Measurements from ENCODE around the gene WT1. TPM values are rescaled to one million over a fixed set of nuclear protein-coding genes. Genes with fewer than 3 reads are reported as not detected.

Gene WT1
- total RNA-seq, 4 donors from 2014 or later: 0.33 to 0.40 TPM; not detected in 2

DNA sequence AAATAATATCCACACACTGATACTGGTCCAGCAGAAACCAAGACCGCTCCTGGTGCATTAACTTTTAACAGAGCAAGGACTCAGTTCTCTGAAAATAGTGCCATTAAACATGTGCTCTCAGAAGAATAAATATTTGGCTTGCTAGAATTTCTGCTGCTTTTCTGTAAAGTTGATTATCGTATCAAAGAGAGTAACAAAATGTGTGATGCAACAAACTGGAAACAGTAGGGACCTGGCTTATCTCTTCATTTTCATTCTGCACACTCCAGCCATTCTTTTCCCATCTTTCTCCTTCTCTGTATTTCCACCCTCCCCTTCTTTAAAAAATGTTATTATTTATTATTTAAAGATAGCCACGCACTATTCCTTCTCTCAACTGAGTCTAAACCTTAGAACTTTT is 43.9 kb downstream of the WT1 start:
- Histone ChIP-seq H3K36me3 (no peaks in the 10 kb centered on the region), H3K9me3 (no peaks in the 10 kb centered on the region), H3K27me3 (no peaks in the 10 kb centered on the region), H3K4me3 (replicated peaks in 1 of 3) (no peak overlapping the region), H3K27ac (no peak overlapping the region), H3K4me1 (no peaks in the 10 kb centered on the region)
- intact Hi-C loops (cut with DNase I): no loop called here
- TF ChIP-seq, protein P1, sequence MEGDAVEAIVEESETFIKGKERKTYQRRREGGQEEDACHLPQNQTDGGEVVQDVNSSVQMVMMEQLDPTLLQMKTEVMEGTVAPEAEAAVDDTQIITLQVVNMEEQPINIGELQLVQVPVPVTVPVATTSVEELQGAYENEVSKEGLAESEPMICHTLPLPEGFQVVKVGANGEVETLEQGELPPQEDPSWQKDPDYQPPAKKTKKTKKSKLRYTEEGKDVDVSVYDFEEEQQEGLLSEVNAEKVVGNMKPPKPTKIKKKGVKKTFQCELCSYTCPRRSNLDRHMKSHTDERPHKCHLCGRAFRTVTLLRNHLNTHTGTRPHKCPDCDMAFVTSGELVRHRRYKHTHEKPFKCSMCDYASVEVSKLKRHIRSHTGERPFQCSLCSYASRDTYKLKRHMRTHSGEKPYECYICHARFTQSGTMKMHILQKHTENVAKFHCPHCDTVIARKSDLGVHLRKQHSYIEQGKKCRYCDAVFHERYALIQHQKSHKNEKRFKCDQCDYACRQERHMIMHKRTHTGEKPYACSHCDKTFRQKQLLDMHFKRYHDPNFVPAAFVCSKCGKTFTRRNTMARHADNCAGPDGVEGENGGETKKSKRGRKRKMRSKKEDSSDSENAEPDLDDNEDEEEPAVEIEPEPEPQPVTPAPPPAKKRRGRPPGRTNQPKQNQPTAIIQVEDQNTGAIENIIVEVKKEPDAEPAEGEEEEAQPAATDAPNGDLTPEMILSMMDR (IDR thresholded peaks at IDR 0.05): no peak
- no peak for TF ChIP-seq POLR2A (IDR thresholded peaks at IDR 0.05)
- 87 to 94% methylated on average over 3 of the region's 3 CpGs for WGBS, 2 donors
- DNase-seq: no peak

DNA sequence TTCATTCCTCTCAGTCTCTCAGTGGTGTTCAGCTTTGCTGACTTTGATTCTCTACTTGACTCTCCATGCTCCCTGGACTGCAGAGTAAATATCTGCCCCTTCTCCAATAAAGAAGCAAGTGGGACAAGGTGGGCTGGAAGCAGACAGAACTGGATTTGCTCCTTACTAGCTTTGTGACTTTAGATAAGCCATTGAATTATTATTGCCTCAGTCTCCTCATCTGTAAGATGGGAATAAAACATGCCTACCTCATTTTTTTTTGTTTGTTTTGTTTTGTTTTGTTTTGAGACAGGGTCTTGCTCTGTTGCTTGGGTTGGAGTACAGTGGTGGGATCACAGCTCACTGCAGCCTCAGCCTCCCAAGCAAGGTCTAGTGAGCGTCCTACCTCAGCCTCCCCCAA is 44.6 kb downstream of the WT1 start:
- no peaks in the 10 kb centered on the region for H3K27me3 ChIP-seq
- no peaks in the 10 kb centered on the region for H3K36me3 ChIP-seq
- WGBS, 2 donors: 100% methylated on average over 1 of the region's 1 CpG
- H3K4me3 ChIP-seq (replicated peaks in 1 of 3): no peak overlapping the region
- DNase-seq: no peak
- no peaks in the 10 kb centered on the region for H3K4me1 ChIP-seq
- no peaks in the 10 kb centered on the region for H3K9me3 ChIP-seq
- no peak overlapping the region for H3K27ac ChIP-seq
- intact Hi-C loops (cut with DNase I): no loop called here
- TF ChIP-seq, protein P1 (IDR thresholded peaks at IDR 0.05): no peak
- no peak for TF ChIP-seq POLR2A (IDR thresholded peaks at IDR 0.05)

DNA sequence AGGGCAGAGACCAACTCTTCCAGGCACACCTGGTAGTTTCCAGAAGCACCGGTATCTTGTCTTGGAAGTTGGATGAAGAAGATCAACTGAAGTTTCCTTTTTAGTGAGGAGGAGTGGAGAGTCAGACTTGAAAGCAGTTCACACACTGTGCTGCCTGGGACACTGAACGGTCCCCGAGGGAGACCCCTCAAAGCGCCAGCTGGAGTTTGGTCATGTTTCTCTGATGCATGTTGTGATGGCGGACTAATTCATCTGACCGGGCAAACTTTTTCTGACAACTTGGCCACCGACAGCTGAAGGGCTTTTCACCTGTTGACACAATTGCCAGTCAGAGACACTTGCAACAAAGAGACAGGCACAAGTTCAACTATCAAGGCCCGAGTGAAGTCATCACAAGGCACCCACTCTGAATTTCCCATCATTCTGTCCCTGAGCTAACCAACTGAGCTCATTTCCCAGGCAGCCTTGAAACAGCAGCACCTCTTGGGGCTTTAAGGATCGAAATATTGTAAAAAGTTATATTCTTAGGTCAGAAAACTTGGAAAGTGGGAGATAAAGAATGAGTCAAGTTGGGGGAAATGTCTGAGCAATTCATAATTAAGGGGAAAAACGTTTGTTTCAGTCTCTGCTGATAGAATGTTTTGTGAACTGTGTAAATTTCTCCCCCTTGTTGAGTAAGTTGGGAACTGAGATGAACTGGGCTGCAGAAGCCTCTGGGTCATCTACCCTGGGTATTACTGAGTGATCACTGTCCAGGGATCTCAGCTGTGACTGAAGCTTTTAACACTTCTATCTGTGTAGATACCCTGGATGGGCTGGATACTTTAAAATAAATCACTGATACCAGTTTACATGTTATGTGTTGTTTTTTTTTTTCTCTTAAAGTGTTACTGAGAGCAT is 46.2 kb downstream of the WT1 start:
- H3K36me3 ChIP-seq: no peaks in the 10 kb centered on the region
- H3K9me3 ChIP-seq: no peaks in the 10 kb centered on the region
- H3K27me3 ChIP-seq: no peaks in the 10 kb centered on the region
- H3K4me1 ChIP-seq: no peaks in the 10 kb centered on the region
- intact Hi-C loops (cut with DNase I): no loop called here
- 75 to 81% methylated on average over 10 of the region's 10 CpGs for WGBS, 2 donors
- H3K27ac ChIP-seq: no peak overlapping the region
- no peak overlapping the region for H3K4me3 ChIP-seq (replicated peaks in 1 of 3)
- TF ChIP-seq, protein P1 (IDR thresholded peaks at IDR 0.05): no peak
- TF ChIP-seq POLR2A (IDR thresholded peaks at IDR 0.05): no peak
- no peak for DNase-seq

DNA sequence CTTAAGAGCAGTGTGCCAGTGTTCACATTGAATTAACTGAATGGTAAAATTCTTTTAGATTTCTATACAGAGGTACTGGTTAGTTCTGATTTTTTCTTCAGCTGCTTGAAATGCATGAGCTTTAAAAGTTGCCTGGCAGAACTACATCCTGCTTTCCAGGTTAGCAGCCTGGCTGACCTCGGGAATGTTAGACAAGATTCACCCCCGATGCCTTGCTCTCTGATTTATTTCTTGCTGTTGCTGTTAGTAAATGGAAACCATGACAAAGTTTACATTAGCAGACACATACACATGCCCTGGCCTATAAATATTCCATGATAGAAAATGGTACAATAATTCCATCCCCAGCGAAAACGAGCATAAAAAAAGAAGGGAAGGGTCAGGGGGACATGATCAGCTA is 47.0 kb downstream of the WT1 start:
- no peaks in the 10 kb centered on the region for H3K36me3 ChIP-seq
- no peak overlapping the region for H3K4me3 ChIP-seq (replicated peaks in 1 of 3)
- intact Hi-C loops (cut with DNase I): no loop called here
- TF ChIP-seq, protein P1 (IDR thresholded peaks at IDR 0.05): no peak
- TF ChIP-seq POLR2A (IDR thresholded peaks at IDR 0.05): no peak
- no peaks in the 10 kb centered on the region for H3K9me3 ChIP-seq
- WGBS, 2 donors: 81% methylated on average over 4 of the region's 4 CpGs
- H3K27ac ChIP-seq: no peak overlapping the region
- no peak for DNase-seq
- H3K4me1 ChIP-seq: no peaks in the 10 kb centered on the region
- H3K27me3 ChIP-seq: no peaks in the 10 kb centered on the region

DNA sequence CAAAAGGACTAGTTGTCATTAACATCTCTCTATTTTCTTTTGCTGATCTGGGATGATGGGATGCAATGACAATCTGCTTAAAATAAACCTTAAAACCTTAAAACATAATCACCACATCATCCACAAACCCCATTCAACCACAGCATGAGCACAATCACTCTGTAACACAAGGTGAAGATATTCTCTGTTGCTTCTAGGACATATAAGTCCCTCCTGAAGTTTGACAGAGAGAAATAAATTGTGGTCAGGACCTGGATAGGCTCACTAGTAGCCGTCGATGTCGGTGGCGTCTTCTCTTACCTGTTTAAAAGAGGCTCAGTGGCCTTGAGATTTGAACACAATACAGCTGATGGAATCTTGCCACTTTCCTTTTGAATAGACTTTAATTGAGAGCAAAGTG is 47.9 kb downstream of the WT1 start:
- no peak for DNase-seq
- intact Hi-C loops (cut with DNase I): no loop called here
- WGBS, 2 donors: 85 to 95% methylated on average over 4 of the region's 4 CpGs
- no peak for TF ChIP-seq POLR2A (IDR thresholded peaks at IDR 0.05)
- TF ChIP-seq, protein P1 (IDR thresholded peaks at IDR 0.05): no peak
- no peaks in the 10 kb centered on the region for H3K9me3 ChIP-seq
- H3K27me3 ChIP-seq: no peaks in the 10 kb centered on the region
- H3K27ac ChIP-seq: no peak overlapping the region
- H3K36me3 ChIP-seq: no peaks in the 10 kb centered on the region
- H3K4me1 ChIP-seq: no peaks in the 10 kb centered on the region
- no peak overlapping the region for H3K4me3 ChIP-seq (replicated peaks in 1 of 3)
